ENCODE results near the gene ORM2.

DNA sequence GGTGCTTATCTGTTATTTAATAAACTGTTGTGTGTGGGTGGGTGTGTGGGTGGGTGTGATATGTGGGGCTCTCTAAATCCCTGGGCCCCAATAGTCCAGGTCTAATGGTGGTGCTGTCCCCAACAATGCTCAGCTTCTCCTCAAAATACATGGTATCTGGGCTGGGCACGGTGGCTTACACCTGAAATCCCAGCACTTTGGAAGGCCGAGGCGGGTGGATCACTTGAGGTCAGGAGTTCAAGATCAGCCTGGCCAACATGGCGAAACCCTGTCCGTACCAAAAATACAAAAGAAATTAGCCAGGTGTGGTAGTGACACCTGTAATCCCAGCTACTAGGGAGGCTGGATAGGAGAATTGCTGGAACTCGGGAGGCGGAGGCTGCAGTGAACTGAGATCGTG, 11.3 kb upstream of the ORM2 start:
- TF ChIP-seq CTCF (conservative IDR thresholded peaks at IDR 0.05; ENCODE audit: low read length) = no peak
- TF ChIP-seq EZH2phosphoT487 (IDR thresholded peaks at IDR 0.05; ENCODE audit: borderline replicate concordance) = no peak

Data from Loucy (cell line).